HEK293 (cell line): ENCODE results near the gene PDGFA.

ENCODE experiments used
- CTCF ChIA-PET: fragments of 350-600 bp; formaldehyde crosslinking; extraction: SDS; loops from one replicate; lab custom pipeline; 2021; ENCODE audit warnings: antibody characterized with exemption; lab: Yijun Ruan, JAX
- POLR2A ChIA-PET: fragments of 300-600 bp; formaldehyde crosslinking; extraction: SDS; loops from one replicate; lab custom pipeline; 2020; ENCODE audit warnings: antibody characterized with exemption, inconsistent platforms; lab: Yijun Ruan, JAX
- H3K27ac ChIP-seq: fragments of 200-500 bp; sonication (Bioruptor generic); 2 replicates; pipeline ENCODE4 v1.5.1; 2014; ENCODE audit warnings: low read depth, low read length, control low read depth, inconsistent platforms; ENCODE audit errors: extremely low read depth
- H3K36me3 ChIP-seq, 2 experiments: fragments of 200-500 bp in 1 of 2; sonication (Bioruptor generic) in 1 of 2; 1 replicate in 1 of 2; 2 replicates in 1 of 2; pipeline ENCODE4 v1.5.1; 2014 to 2017; ENCODE audit warnings: inconsistent platforms in 2 of 2, low read length in 2 of 2; ENCODE audit not compliant: control insufficient read depth in 2 of 2, insufficient read depth in 1 of 2
- H3K4me1 ChIP-seq: fragments of 200-500 bp; sonication (Bioruptor generic); 2 replicates; pipeline ENCODE4 v1.5.1; 2014; ENCODE audit warnings: mild to moderate bottlenecking, low read length, inconsistent platforms; ENCODE audit not compliant: control insufficient read depth, insufficient read depth
- H3K4me3 ChIP-seq: 2 replicates; pipeline ENCODE4 v1.5.1; 2011; ENCODE audit warnings: low read depth, mild to moderate bottlenecking, control low read depth, low read length, moderate library complexity
- H3K9me3 ChIP-seq: fragments of 200-500 bp; sonication (Bioruptor generic); 2 replicates; pipeline ENCODE4 v1.5.1; 2014; ENCODE audit warnings: low read depth, low read length, inconsistent platforms; ENCODE audit not compliant: control insufficient read depth, insufficient read depth
- BCL11B ChIP-seq: fragments of 450-650 bp; formaldehyde crosslinking; IDR thresholded peaks from 2 replicates; pipeline ENCODE4 v1.5.1; 2016; ENCODE audit warnings: low read depth, missing biosample characterization, missing genetic modification characterization
- GLI4 ChIP-seq: fragments of 450-650 bp; formaldehyde crosslinking; IDR thresholded peaks from 2 replicates; pipeline ENCODE4 v1.5.1; 2016; ENCODE audit warnings: missing biosample characterization, missing genetic modification characterization
- HOXD13 ChIP-seq: sonication (generic); formaldehyde crosslinking; IDR thresholded peaks from 2 replicates; pipeline ENCODE4 v1.8.0; 2022; ENCODE audit warnings: missing genetic modification reagents, borderline replicate concordance
- KLF7 ChIP-seq: fragments of 450-650 bp; formaldehyde crosslinking; IDR thresholded peaks from 2 replicates; pipeline ENCODE4 v1.5.1; 2016; ENCODE audit warnings: missing biosample characterization, missing genetic modification characterization, borderline replicate concordance
- PRDM1 ChIP-seq: fragments of 450-650 bp; formaldehyde crosslinking; IDR thresholded peaks from 2 replicates; pipeline ENCODE4; 2016; ENCODE audit warnings: missing biosample characterization, missing genetic modification characterization
- SP7 ChIP-seq: fragments of 450-650 bp; formaldehyde crosslinking; IDR thresholded peaks from 2 replicates; pipeline ENCODE4 v1.5.1; 2016; ENCODE audit warnings: missing biosample characterization, missing genetic modification characterization
- YY2 ChIP-seq: fragments of 450-650 bp; formaldehyde crosslinking; IDR thresholded peaks from 2 replicates; pipeline ENCODE4 v1.5.1; 2016; ENCODE audit warnings: missing biosample characterization, missing genetic modification characterization
- ZNF169 ChIP-seq: fragments of 450-650 bp; formaldehyde crosslinking; IDR thresholded peaks from 2 replicates; pipeline ENCODE4 v1.5.1; 2016; ENCODE audit warnings: missing biosample characterization, missing genetic modification characterization
- ZNF248 ChIP-seq: fragments of 450-650 bp; formaldehyde crosslinking; IDR thresholded peaks from 2 replicates; pipeline ENCODE4 v1.5.1; 2017; ENCODE audit warnings: missing biosample characterization, missing genetic modification characterization
- ZNF292 ChIP-seq: fragments of 450-650 bp; formaldehyde crosslinking; IDR thresholded peaks from 2 replicates; pipeline ENCODE4 v1.5.1; 2016; ENCODE audit warnings: low read depth, missing biosample characterization, missing genetic modification characterization, borderline replicate concordance
- ZNF366 ChIP-seq: fragments of 450-650 bp; formaldehyde crosslinking; conservative IDR thresholded peaks from 2 replicates; pipeline ENCODE4 v1.5.1; 2016; ENCODE audit warnings: missing biosample characterization, missing genetic modification characterization
- ZNF394 ChIP-seq: fragments of 450-650 bp; formaldehyde crosslinking; IDR thresholded peaks from 2 replicates; pipeline ENCODE4 v1.5.1; 2016; ENCODE audit warnings: missing biosample characterization, missing genetic modification characterization, mild to moderate bottlenecking, moderate library complexity, borderline replicate concordance
- ZNF629 ChIP-seq: fragments of 450-650 bp; formaldehyde crosslinking; IDR thresholded peaks from 2 replicates; pipeline ENCODE4 v1.5.1; 2017; ENCODE audit warnings: missing biosample characterization, missing genetic modification characterization
- ZXDB ChIP-seq: fragments of 450-650 bp; formaldehyde crosslinking; IDR thresholded peaks from 2 replicates; pipeline ENCODE4 v1.5.1; 2016; ENCODE audit warnings: missing biosample characterization, missing genetic modification characterization
- TF ChIP-seq, protein P1 (sequence below): fragments of 450-650 bp; formaldehyde crosslinking; IDR thresholded peaks from 2 replicates; pipeline ENCODE4 v1.5.1; 2016; ENCODE audit warnings: missing biosample characterization, missing genetic modification characterization
- TF ChIP-seq, protein P2 (sequence below): fragments of 450-650 bp; formaldehyde crosslinking; IDR thresholded peaks from 2 replicates; pipeline ENCODE4 v1.5.1; 2016; ENCODE audit warnings: missing biosample characterization, missing genetic modification characterization, borderline replicate concordance
- TF ChIP-seq, protein P3 (sequence below): fragments of 450-650 bp; formaldehyde crosslinking; IDR thresholded peaks from 2 replicates; pipeline ENCODE4 v1.5.1; 2016; ENCODE audit warnings: missing biosample characterization, missing genetic modification characterization
- TF ChIP-seq, protein P4 (sequence below): fragments of 450-650 bp; formaldehyde crosslinking; conservative IDR thresholded peaks from 2 replicates; pipeline ENCODE4 v1.5.1; 2016; ENCODE audit warnings: low read depth, missing biosample characterization, missing genetic modification characterization

PDGFA gene

DNA sequence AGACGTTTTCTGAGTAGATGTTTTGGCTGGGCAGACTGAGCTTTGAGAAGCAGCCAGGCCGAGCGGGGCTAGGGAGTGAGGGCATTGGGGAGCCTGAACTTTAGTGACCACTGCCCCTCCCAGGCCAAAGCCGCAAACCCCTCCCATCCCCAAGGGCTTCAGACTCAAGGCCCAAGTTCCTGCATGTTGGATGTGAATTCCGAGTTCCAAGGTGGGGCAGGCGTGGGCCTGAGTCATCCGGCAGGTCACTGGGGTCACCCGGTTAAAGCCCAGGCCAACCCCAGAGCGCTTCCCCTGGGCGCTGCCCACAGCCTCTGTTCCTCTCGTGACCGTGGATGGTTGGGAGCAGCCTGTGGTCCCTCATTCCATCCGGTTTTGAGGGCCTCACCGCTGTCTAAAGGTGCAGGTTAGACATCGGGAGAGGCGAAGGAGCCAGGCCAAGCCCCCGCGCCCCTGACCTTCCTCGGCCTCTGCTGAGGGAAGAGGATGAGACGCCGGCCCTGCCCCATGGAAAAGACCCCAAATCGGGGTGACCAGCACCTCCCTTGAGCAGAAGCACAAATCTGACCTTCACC lies 6.9 kb upstream of the PDGFA start:
- ChIA-PET POLR2A (no interaction called here), CTCF (no interaction called here)
- H3K27ac ChIP-seq = no peak overlapping the region
- TF ChIP-seq ZNF394 (tag by site-specific recombination) = no peak
- TF ChIP-seq BCL11B (tag by site-specific recombination) = no peak
- TF ChIP-seq, protein P1, sequence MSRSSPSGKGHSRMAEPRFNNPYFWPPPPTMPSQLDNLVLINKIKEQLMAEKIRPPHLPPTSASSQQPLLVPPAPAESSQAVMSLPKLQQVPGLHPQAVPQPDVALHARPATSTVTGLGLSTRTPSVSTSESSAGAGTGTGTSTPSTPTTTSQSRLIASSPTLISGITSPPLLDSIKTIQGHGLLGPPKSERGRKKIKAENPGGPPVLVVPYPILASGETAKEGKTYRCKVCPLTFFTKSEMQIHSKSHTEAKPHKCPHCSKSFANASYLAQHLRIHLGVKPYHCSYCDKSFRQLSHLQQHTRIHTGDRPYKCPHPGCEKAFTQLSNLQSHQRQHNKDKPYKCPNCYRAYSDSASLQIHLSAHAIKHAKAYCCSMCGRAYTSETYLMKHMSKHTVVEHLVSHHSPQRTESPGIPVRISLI = no peak
- TF ChIP-seq, protein P2, sequence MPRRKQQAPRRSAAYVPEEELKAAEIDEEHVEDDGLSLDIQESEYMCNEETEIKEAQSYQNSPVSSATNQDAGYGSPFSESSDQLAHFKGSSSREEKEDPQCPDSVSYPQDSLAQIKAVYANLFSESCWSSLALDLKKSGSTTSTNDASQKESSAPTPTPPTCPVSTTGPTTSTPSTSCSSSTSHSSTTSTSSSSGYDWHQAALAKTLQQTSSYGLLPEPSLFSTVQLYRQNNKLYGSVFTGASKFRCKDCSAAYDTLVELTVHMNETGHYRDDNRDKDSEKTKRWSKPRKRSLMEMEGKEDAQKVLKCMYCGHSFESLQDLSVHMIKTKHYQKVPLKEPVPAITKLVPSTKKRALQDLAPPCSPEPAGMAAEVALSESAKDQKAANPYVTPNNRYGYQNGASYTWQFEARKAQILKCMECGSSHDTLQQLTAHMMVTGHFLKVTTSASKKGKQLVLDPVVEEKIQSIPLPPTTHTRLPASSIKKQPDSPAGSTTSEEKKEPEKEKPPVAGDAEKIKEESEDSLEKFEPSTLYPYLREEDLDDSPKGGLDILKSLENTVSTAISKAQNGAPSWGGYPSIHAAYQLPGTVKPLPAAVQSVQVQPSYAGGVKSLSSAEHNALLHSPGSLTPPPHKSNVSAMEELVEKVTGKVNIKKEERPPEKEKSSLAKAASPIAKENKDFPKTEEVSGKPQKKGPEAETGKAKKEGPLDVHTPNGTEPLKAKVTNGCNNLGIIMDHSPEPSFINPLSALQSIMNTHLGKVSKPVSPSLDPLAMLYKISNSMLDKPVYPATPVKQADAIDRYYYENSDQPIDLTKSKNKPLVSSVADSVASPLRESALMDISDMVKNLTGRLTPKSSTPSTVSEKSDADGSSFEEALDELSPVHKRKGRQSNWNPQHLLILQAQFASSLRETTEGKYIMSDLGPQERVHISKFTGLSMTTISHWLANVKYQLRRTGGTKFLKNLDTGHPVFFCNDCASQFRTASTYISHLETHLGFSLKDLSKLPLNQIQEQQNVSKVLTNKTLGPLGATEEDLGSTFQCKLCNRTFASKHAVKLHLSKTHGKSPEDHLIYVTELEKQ (tag by site-specific recombination) = no peak
- no peak for TF ChIP-seq ZNF366
- TF ChIP-seq ZNF248 (tag by site-specific recombination) = no peak
- TF ChIP-seq ZNF169 = no peak
- TF ChIP-seq ZNF292 (tag by site-specific recombination) = no peak
- TF ChIP-seq SP7 (tag by site-specific recombination) = no peak
- TF ChIP-seq ZNF629 = no peak
- TF ChIP-seq KLF7 (tag by site-specific recombination) = no peak
- TF ChIP-seq YY2 (tag by site-specific recombination) = no peak
- TF ChIP-seq PRDM1 (tag by site-specific recombination) = no peak
- TF ChIP-seq, protein P3, sequence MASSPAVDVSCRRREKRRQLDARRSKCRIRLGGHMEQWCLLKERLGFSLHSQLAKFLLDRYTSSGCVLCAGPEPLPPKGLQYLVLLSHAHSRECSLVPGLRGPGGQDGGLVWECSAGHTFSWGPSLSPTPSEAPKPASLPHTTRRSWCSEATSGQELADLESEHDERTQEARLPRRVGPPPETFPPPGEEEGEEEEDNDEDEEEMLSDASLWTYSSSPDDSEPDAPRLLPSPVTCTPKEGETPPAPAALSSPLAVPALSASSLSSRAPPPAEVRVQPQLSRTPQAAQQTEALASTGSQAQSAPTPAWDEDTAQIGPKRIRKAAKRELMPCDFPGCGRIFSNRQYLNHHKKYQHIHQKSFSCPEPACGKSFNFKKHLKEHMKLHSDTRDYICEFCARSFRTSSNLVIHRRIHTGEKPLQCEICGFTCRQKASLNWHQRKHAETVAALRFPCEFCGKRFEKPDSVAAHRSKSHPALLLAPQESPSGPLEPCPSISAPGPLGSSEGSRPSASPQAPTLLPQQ (tag by site-specific recombination) = no peak
- no peak for TF ChIP-seq HOXD13 (CRISPR knock-in tag)
- no peak for TF ChIP-seq ZXDB (tag by site-specific recombination)
- TF ChIP-seq, protein P4, sequence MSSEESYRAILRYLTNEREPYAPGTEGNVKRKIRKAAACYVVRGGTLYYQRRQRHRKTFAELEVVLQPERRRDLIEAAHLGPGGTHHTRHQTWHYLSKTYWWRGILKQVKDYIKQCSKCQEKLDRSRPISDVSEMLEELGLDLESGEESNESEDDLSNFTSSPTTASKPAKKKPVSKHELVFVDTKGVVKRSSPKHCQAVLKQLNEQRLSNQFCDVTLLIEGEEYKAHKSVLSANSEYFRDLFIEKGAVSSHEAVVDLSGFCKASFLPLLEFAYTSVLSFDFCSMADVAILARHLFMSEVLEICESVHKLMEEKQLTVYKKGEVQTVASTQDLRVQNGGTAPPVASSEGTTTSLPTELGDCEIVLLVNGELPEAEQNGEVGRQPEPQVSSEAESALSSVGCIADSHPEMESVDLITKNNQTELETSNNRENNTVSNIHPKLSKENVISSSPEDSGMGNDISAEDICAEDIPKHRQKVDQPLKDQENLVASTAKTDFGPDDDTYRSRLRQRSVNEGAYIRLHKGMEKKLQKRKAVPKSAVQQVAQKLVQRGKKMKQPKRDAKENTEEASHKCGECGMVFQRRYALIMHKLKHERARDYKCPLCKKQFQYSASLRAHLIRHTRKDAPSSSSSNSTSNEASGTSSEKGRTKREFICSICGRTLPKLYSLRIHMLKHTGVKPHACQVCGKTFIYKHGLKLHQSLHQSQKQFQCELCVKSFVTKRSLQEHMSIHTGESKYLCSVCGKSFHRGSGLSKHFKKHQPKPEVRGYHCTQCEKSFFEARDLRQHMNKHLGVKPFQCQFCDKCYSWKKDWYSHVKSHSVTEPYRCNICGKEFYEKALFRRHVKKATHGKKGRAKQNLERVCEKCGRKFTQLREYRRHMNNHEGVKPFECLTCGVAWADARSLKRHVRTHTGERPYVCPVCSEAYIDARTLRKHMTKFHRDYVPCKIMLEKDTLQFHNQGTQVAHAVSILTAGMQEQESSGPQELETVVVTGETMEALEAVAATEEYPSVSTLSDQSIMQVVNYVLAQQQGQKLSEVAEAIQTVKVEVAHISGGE (tag by site-specific recombination) = no peak
- no peak for TF ChIP-seq GLI4 (tag by site-specific recombination)
- no peaks in the 10 kb centered on the region for H3K9me3 ChIP-seq
- no peaks in the 10 kb centered on the region for H3K36me3 ChIP-seq
- H3K4me3 ChIP-seq = no peak overlapping the region
- peaks cover 6% of the 10 kb centered on the region; the same call in 1 of the 2 replicates for H3K4me1 ChIP-seq
